BJ (cell line): ENCODE results near the gene RFK. TPM values are rescaled to one million over a fixed set of nuclear protein-coding genes. Genes with fewer than 3 reads are reported as not detected.
"Not testable (repeated sequence)": the region's sequence is repeated elsewhere in the genome, so short reads cannot be mapped to it uniquely, and the experiment has no call there.

ENCODE experiments used
- CTCF ChIA-PET: fragments of 350-600 bp; formaldehyde crosslinking; extraction: SDS; loops from one replicate; lab custom pipeline; 2021; ENCODE audit warnings: antibody characterized with exemption, inconsistent platforms; lab: Yijun Ruan, JAX
- POLR2A ChIA-PET: fragments of 300-600 bp; sonication (Branson Sonifier 250); formaldehyde crosslinking; extraction: SDS; loops from one replicate; lab custom pipeline; 2021; ENCODE audit warnings: antibody characterized with exemption; lab: Charles Lee
- DNase-seq: peaks from one replicate; pipeline ENCODE4 v3.0.0-alpha.2; 2011; ENCODE audit warnings: low read depth
- H3K27me3 ChIP-seq: 2 replicates; pipeline ENCODE4 v1.6.0; 2011; ENCODE audit warnings: low read length; ENCODE audit not compliant: control insufficient read depth, insufficient read depth
- H3K36me3 ChIP-seq: 2 replicates; pipeline ENCODE4 v1.5.1; 2011; ENCODE audit warnings: low read length; ENCODE audit not compliant: control insufficient read depth, insufficient read depth
- H3K4me3 ChIP-seq: 2 replicates; pipeline ENCODE4 v1.5.1; 2011; ENCODE audit warnings: low read depth, mild to moderate bottlenecking, control low read depth, low read length
- CTCF ChIP-seq: IDR thresholded peaks from 2 replicates; pipeline ENCODE4 v1.5.1; 2011; ENCODE audit warnings: low read depth, mild to moderate bottlenecking, control low read depth, inconsistent platforms, low read length, moderate library complexity; ENCODE audit not compliant: insufficient read depth
- polyA minus RNA-seq: library from RNA; depleted of rRNA, polyadenylated mRNA; stranded (reverse); fragments of >200 nt; gene quantifications from 2 replicates; pipeline ENCODE4 v1.2.3, GENCODE V29; 2011; rRNA and poly(A)+ RNA removed
- polyA plus RNA-seq: library from polyadenylated mRNA; depleted of rRNA; stranded (reverse); fragments of >200 nt; gene quantifications from 2 replicates; pipeline ENCODE4 v1.2.3, GENCODE V29; 2011; rRNA removed

Gene RFK
- polyA plus RNA-seq (7.5 and 15.4 TPM in 2 replicates), polyA minus RNA-seq (2.2 and 2.9 TPM in 2 replicates)

GRCh38 chr9:76394195-76394959, at the start of gene RFK:
Gene RFK (minus strand): TSS chr9:76394426. CDS start chr9:76394171, 255 bp downstream.
- ChIA-PET CTCF (interaction anchor here (0.7 to 2.8 kb wide), 16 partner anchors 9 to 820 kb away, joined by 3 to 13 read pairs (median 3); no protein-coding TSS in a partner anchor), POLR2A (interaction anchor here (0.6 to 1.0 kb wide), 3 partner anchors 10 to 165 kb away, joined by 3 read pairs; no protein-coding TSS in a partner anchor)
- H3K4me3 ChIP-seq: peak within 1 kb of the TSS; percentile 98
- H3K27me3 ChIP-seq: no peaks in the 10 kb centered on the region
- peak; percentile 40 for TF ChIP-seq CTCF
- peak; percentile 63 for DNase-seq
- no peaks in the 10 kb centered on the region for H3K36me3 ChIP-seq

GRCh38 chr9:76443887-76444286, 49.7 kb upstream of the RFK start:
- Histone ChIP-seq H3K4me3 (no peak overlapping the region), H3K27me3 (peaks cover 1% of the 10 kb centered on the region; the same call in 1 of the 2 replicates), H3K36me3 (no peaks in the 10 kb centered on the region)
- no peak for TF ChIP-seq CTCF
- DNase-seq: no peak
- CTCF ChIA-PET: interaction anchor here (1.2 to 6.3 kb wide), 3 partner anchors 24 to 258 kb away, joined by 3 to 75 read pairs (median 43); no protein-coding TSS in a partner anchor
- POLR2A ChIA-PET: no interaction called here

GRCh38 chr9:76441551-76442322, 47.5 kb upstream of the RFK start:
- H3K36me3 ChIP-seq: no peaks in the 10 kb centered on the region
- DNase-seq: no peak
- ChIA-PET CTCF (interaction anchor here (0.8 to 1.4 kb wide), 3 partner anchors 22 to 263 kb away, joined by 3 to 13 read pairs (median 6); no protein-coding TSS in a partner anchor), POLR2A (no interaction called here)
- no peak overlapping the region for H3K4me3 ChIP-seq
- H3K27me3 ChIP-seq: peaks cover 1% of the 10 kb centered on the region; the same call in 1 of the 2 replicates
- TF ChIP-seq CTCF: no peak

- POLR2A ChIA-PET: no interaction called here
- TF ChIP-seq CTCF: no peak
- Histone ChIP-seq H3K4me3 (no peak overlapping the region), H3K36me3 (no peaks in the 10 kb centered on the region), H3K27me3 (no peaks in the 10 kb centered on the region)
- no peak for DNase-seq
- CTCF ChIA-PET: interaction anchor here (0.6 to 1.8 kb wide), 2 partner anchors 8 to 19 kb away, joined by 7 to 9 read pairs; no protein-coding TSS in a partner anchor
These were observed 44.8 kb upstream of the RFK start for GRCh38 chr9:76438841-76439588.

GRCh38 chr9:76437017-76437699, 42.9 kb upstream of the RFK start:
- POLR2A ChIA-PET, H3K36me3 ChIP-seq, H3K27me3 ChIP-seq, H3K4me3 ChIP-seq, DNase-seq: not testable (repeated sequence)
- CTCF ChIA-PET: interaction anchor here (0.8 to 1.8 kb wide), 3 partner anchors 10 to 21 kb away, joined by 3 to 9 read pairs (median 3); no protein-coding TSS in a partner anchor

- H3K27me3 ChIP-seq, H3K4me3 ChIP-seq, H3K36me3 ChIP-seq, DNase-seq, POLR2A ChIA-PET, CTCF ChIA-PET: not testable (repeated sequence)
These were observed 40.7 kb upstream of the RFK start for GRCh38 chr9:76434897-76435296.
